Karpas-422 (cell line): ENCODE data around the gene LIMS2. TPM values are rescaled to one million over a fixed set of nuclear protein-coding genes. Genes with fewer than 3 reads are reported as not detected.

Source experiments
- DNase-seq: peaks from one replicate; pipeline ENCODE4 v3.0.0-alpha.2; 2015
- H2AFZ ChIP-seq: fragments of 200-600 bp; sonication (generic); 2 replicates; pipeline ENCODE4 v1.6.1; 2014; ENCODE audit warnings: antibody characterized with exemption, low read length, mixed read lengths
- H3K27ac ChIP-seq: fragments of 200-600 bp; sonication (generic); 2 replicates; pipeline ENCODE4 v1.5.1; 2014; ENCODE audit warnings: mild to moderate bottlenecking, low read length, moderate library complexity
- H3K27me3 ChIP-seq: fragments of 200-600 bp; sonication (generic); 2 replicates; pipeline ENCODE4 v1.6.1; 2014; ENCODE audit warnings: low read length, mixed read lengths
- H3K36me3 ChIP-seq: fragments of 200-600 bp; sonication (generic); 2 replicates; pipeline ENCODE4 v1.6.1; 2014; ENCODE audit warnings: low read length, mixed read lengths; ENCODE audit not compliant: insufficient read depth
- H3K4me1 ChIP-seq: fragments of 200-600 bp; sonication (generic); 2 replicates; pipeline ENCODE4 v1.6.1; 2014; ENCODE audit warnings: mild to moderate bottlenecking, low read length, mixed read lengths
- H3K4me2 ChIP-seq: fragments of 200-600 bp; sonication (generic); 2 replicates; pipeline ENCODE4 v1.6.1; 2014; ENCODE audit warnings: low read length, low read depth, mild to moderate bottlenecking; ENCODE audit not compliant: poor library complexity, severe bottlenecking
- H3K4me3 ChIP-seq: fragments of 200-600 bp; sonication (generic); 2 replicates; pipeline ENCODE4 v1.5.1; 2014; ENCODE audit warnings: mild to moderate bottlenecking, antibody characterized with exemption, low read length, mixed read lengths
- H3K79me2 ChIP-seq: fragments of 200-600 bp; sonication (generic); 2 replicates; pipeline ENCODE4 v1.6.1; 2014; ENCODE audit warnings: mild to moderate bottlenecking, low read length, mixed read lengths
- H3K9ac ChIP-seq: fragments of 200-600 bp; sonication (generic); 2 replicates; pipeline ENCODE4 v1.6.0; 2014; ENCODE audit warnings: low read length
- H3K9me2 ChIP-seq: fragments of 200-600 bp; sonication (generic), shearing (Covaris generic); replicated peaks from 2 replicates; pipeline ENCODE4 v1.6.0; 2014; ENCODE audit warnings: mild to moderate bottlenecking, low read length, moderate library complexity; ENCODE audit not compliant: insufficient read depth
- H3K9me3 ChIP-seq: fragments of 300-700, 200-600 bp; sonication (generic); 2 replicates; pipeline ENCODE4 v1.6.1; 2014; ENCODE audit warnings: low read length, mixed read lengths
- H4K20me1 ChIP-seq: fragments of 200-600 bp; sonication (generic); 2 replicates; pipeline ENCODE4 v1.6.1; 2014; ENCODE audit warnings: mild to moderate bottlenecking, antibody characterized with exemption, low read length, low read depth; ENCODE audit not compliant: insufficient read depth
- total RNA-seq: library from RNA; depleted of rRNA; stranded (reverse); fragments of >200 nt; shearing (Covaris generic); gene quantifications from 2 replicates; pipeline ENCODE4 v1.2.3, GENCODE V29; 2014; ENCODE audit warnings: low replicate concordance

LIMS2 gene
- total RNA-seq, 1 experiment from 2014 or later: 0.56 TPM

DNA sequence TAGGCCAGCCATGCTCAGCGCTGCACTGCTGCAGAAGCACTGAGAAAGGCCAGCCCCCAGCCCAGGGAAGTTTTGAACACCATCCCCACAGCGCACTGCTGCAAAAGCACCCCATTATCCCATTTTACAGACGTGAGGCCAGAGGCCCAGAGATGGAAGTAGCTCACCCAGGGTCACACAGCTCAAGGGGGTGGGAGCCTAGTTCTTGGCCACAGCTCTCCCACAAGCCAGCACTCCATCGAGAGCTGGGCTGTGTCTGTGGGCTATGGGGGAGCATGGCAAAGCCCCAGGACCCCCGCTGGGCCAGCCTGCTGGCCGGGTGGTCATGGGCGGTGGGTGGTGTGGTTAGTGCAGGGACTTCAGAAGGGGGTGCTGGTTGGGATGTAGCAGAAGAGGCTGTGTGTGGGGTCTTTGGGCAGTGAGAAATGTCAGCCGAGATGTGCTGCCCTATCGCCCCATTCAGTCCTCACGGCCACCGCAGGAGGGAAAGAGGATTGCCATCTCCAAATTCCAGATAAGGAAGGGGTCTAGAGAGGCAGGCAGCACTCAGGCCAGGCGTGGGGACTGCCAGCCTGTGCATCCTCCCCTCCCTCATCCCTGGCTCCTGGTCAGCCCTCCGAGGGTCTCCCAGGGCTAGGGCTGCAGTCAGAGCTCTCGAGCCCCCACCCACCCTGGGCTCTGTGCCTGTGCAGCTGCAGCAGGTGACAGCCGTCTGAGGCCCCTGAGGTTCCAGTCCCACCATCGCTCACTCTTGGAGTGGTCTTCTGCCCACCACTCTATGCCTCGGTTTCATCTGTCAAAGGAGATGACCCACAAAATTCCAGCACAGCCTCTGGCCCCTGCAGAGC, 46.3 kb downstream of the LIMS2 start:
- H3K27me3 ChIP-seq: no peaks in the 10 kb centered on the region
- H3K9me2 ChIP-seq: no peaks in the 10 kb centered on the region
- H2AFZ ChIP-seq: no peak overlapping the region
- H4K20me1 ChIP-seq: no peaks in the 10 kb centered on the region
- H3K4me1 ChIP-seq: peaks cover 37% of the 10 kb centered on the region
- no peaks in the 10 kb centered on the region for H3K36me3 ChIP-seq
- no peak for DNase-seq
- H3K9ac ChIP-seq: no peak overlapping the region
- H3K27ac ChIP-seq: no peak overlapping the region
- no peaks in the 10 kb centered on the region for H3K9me3 ChIP-seq
- no peak overlapping the region for H3K4me3 ChIP-seq
- no peaks in the 10 kb centered on the region for H3K79me2 ChIP-seq
- H3K4me2 ChIP-seq: no peak overlapping the region

DNA sequence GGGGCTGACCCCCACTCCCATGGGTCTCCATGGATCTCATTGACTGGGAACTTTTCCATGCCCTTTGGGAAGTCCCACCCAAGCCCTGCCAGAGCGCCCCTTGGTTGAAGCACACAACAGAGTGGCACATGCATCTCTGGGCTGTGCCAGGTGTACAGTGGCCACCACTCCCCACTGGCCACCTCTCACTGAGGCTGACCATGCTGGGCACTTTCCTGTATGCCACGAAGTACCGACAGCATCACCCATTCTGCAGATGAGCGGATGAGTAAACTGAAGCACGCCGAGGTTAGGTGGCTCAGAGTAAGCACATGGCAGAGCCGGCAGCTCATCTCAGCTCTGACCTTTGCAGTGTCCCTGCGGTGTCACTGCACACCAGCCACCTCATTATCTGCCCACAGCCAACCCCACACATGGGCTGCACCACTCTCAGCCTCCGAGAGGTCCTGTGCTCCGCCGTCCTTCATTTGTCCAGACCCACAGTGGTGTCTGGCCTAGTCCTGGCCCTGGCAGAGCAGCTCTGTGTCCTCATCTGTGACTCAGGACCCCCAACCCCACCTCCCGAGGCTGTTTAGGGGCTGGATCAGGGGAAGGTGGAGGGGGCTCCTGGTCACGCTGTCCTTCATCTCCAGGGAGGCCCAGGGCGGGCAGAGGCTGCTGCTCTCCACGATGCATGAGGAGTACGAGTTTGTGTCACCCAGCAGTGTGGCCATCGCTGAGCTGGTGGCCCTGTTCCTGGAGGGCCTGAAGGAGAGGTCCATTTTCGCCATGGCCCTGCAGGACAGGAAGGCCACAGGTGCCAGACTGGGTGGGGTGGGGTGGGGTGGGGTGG, 47.4 kb downstream of the LIMS2 start:
- Histone ChIP-seq H3K79me2 (no peaks in the 10 kb centered on the region), H3K4me2 (no peak overlapping the region), H3K9me2 (no peaks in the 10 kb centered on the region), H4K20me1 (no peaks in the 10 kb centered on the region), H3K4me3 (no peak overlapping the region), H3K27me3 (no peaks in the 10 kb centered on the region), H3K9me3 (no peaks in the 10 kb centered on the region), H3K36me3 (no peaks in the 10 kb centered on the region), H3K27ac (no peak overlapping the region), H2AFZ (no peak overlapping the region), H3K4me1 (peaks cover 27% of the 10 kb centered on the region), H3K9ac (no peak overlapping the region)
- no peak for DNase-seq

- no peak overlapping the region for H3K9ac ChIP-seq
- H3K27ac ChIP-seq: no peak overlapping the region
- H3K79me2 ChIP-seq: no peaks in the 10 kb centered on the region
- H3K4me1 ChIP-seq: peaks cover 18% of the 10 kb centered on the region
- no peak for DNase-seq
- H3K36me3 ChIP-seq: no peaks in the 10 kb centered on the region
- no peaks in the 10 kb centered on the region for H3K9me3 ChIP-seq
- H4K20me1 ChIP-seq: no peaks in the 10 kb centered on the region
- no peaks in the 10 kb centered on the region for H3K27me3 ChIP-seq
- no peak overlapping the region for H2AFZ ChIP-seq
- no peak overlapping the region for H3K4me3 ChIP-seq
- no peak overlapping the region for H3K4me2 ChIP-seq
- H3K9me2 ChIP-seq: no peaks in the 10 kb centered on the region
Observed at GRCh38 chr2:127626917-127627739, 48.2 kb downstream of the LIMS2 start.

GRCh38 chr2:127626175-127626574, 49.2 kb downstream of the LIMS2 start:
- H3K79me2 ChIP-seq: no peaks in the 10 kb centered on the region
- no peak for DNase-seq
- H4K20me1 ChIP-seq: no peaks in the 10 kb centered on the region
- H3K27ac ChIP-seq: no peak overlapping the region
- H3K9me2 ChIP-seq: no peaks in the 10 kb centered on the region
- H3K36me3 ChIP-seq: no peaks in the 10 kb centered on the region
- peaks cover 12% of the 10 kb centered on the region for H3K4me1 ChIP-seq
- H3K9ac ChIP-seq: no peak overlapping the region
- no peak overlapping the region for H2AFZ ChIP-seq
- no peak overlapping the region for H3K4me2 ChIP-seq
- no peaks in the 10 kb centered on the region for H3K9me3 ChIP-seq
- H3K4me3 ChIP-seq: no peak overlapping the region
- no peaks in the 10 kb centered on the region for H3K27me3 ChIP-seq

DNA sequence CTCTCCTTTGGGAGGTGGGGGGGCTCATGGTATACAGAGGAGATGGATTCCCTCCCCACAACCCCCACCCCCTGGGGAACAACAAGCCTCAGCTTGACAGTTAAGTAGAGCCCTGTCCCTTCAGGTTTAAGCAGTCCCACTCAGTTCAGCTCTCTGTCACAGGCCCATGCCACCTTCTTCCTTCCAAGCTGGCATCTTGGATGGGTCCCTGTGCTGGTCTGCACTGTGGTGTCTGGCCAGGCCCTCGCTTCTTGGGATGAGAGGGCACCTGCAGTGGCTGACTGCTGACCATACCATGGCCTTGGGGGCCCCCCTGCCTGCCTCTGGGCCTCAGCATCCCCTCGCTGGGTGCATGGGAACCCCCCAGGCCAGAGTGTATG, 49.8 kb downstream of the LIMS2 start:
- Histone ChIP-seq H2AFZ (no peak overlapping the region), H3K27me3 (no peaks in the 10 kb centered on the region), H3K4me3 (no peak overlapping the region), H3K4me1 (peaks cover 5% of the 10 kb centered on the region), H3K79me2 (no peaks in the 10 kb centered on the region), H3K9ac (no peak overlapping the region), H3K9me3 (no peaks in the 10 kb centered on the region), H3K27ac (no peak overlapping the region), H3K36me3 (no peaks in the 10 kb centered on the region), H3K9me2 (no peaks in the 10 kb centered on the region), H3K4me2 (no peak overlapping the region), H4K20me1 (no peaks in the 10 kb centered on the region)
- DNase-seq: no peak

DNA sequence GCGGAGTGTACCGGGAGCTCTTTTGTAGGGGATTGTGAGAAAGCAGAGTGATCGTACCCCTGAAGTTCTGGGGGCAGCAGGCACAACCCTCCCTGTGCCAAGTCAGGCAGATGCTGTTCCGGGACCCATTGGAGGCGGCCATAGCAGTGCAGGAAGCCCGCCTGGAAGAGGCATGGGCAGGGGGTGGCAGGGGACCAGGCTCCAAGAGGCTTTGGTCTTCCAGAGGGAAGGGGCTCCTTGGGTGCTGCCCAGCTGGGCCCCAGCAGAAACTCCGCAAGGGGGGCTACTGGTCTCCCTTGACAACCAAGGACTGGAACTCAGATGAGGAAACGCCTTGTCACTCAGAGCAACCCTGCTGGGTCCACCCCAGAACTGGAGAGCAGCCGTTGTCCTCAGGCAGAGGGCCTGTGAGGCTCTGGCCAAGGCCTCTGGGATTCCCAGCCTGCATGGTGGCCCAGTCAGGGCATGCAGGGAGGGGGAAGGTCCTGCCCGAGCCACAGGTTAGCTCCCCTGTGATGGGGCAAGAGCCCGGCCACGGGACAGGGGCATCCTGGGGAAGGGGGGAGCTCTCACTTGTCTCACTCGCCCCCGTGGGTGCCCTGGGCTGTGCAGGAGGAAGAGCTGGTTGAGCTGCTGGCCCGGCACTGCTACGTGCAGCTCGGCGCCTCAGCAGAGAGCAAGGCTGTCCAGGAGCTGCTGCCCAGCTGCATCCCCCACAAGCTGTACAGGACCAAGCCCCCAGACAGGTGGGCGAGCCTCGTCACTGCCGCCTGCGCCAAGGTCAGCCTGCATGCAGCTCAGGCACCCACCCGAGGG, 50.4 kb downstream of the LIMS2 start:
- no peak for DNase-seq
- Histone ChIP-seq H3K9ac (no peak overlapping the region), H3K27ac (no peak overlapping the region), H3K9me2 (no peaks in the 10 kb centered on the region), H3K27me3 (no peaks in the 10 kb centered on the region), H3K4me3 (no peak overlapping the region), H3K79me2 (no peaks in the 10 kb centered on the region), H3K36me3 (no peaks in the 10 kb centered on the region), H2AFZ (no peak overlapping the region), H3K4me2 (no peak overlapping the region), H3K4me1 (no peaks in the 10 kb centered on the region), H4K20me1 (no peaks in the 10 kb centered on the region), H3K9me3 (no peaks in the 10 kb centered on the region)

- no peaks in the 10 kb centered on the region for H3K27me3 ChIP-seq
- no peaks in the 10 kb centered on the region for H3K9me2 ChIP-seq
- H3K4me1 ChIP-seq: no peaks in the 10 kb centered on the region
- no peak overlapping the region for H2AFZ ChIP-seq
- no peak for DNase-seq
- H3K9me3 ChIP-seq: no peaks in the 10 kb centered on the region
- H3K36me3 ChIP-seq: no peaks in the 10 kb centered on the region
- no peak overlapping the region for H3K4me3 ChIP-seq
- H3K9ac ChIP-seq: no peak overlapping the region
- H3K79me2 ChIP-seq: no peaks in the 10 kb centered on the region
- H3K27ac ChIP-seq: no peak overlapping the region
- H4K20me1 ChIP-seq: no peaks in the 10 kb centered on the region
- no peak overlapping the region for H3K4me2 ChIP-seq
Observed at GRCh38 chr2:127624320-127624755, 51.0 kb downstream of the LIMS2 start.
